ENCODE results near the gene C14orf180. TPM values are rescaled to one million over a fixed set of nuclear protein-coding genes. Genes with fewer than 3 reads are reported as not detected.

C14orf180 gene
- polyA plus RNA-seq, 3 donors = not detected

DNA sequence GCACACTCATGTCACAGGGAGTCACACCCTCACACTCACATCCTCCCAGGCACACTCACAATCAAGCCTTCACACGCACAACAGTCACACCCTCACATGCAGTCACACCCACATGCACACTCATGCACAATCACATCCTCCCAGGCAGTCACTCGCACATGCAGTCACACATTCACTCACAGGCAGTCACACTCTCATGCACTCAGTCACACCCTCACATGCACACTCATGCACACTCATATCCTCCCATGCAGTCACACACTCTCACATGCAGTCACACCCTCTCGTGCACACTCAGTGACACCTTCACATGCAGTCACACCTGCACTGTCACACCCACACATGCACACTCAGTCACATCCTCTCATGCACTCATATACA, 12.7 kb downstream of the C14orf180 start:
- WGBS (ENCODE audit: insufficient coverage) = 83% methylated on average over 3 of the region's 3 CpGs
- H3K27ac ChIP-seq (ENCODE audit: low read depth in 1 of 2, low read length in 2 of 2) = no peak overlapping the region
- TF ChIP-seq, protein P1, sequence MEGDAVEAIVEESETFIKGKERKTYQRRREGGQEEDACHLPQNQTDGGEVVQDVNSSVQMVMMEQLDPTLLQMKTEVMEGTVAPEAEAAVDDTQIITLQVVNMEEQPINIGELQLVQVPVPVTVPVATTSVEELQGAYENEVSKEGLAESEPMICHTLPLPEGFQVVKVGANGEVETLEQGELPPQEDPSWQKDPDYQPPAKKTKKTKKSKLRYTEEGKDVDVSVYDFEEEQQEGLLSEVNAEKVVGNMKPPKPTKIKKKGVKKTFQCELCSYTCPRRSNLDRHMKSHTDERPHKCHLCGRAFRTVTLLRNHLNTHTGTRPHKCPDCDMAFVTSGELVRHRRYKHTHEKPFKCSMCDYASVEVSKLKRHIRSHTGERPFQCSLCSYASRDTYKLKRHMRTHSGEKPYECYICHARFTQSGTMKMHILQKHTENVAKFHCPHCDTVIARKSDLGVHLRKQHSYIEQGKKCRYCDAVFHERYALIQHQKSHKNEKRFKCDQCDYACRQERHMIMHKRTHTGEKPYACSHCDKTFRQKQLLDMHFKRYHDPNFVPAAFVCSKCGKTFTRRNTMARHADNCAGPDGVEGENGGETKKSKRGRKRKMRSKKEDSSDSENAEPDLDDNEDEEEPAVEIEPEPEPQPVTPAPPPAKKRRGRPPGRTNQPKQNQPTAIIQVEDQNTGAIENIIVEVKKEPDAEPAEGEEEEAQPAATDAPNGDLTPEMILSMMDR (IDR thresholded peaks at IDR 0.05) = no peak

DNA sequence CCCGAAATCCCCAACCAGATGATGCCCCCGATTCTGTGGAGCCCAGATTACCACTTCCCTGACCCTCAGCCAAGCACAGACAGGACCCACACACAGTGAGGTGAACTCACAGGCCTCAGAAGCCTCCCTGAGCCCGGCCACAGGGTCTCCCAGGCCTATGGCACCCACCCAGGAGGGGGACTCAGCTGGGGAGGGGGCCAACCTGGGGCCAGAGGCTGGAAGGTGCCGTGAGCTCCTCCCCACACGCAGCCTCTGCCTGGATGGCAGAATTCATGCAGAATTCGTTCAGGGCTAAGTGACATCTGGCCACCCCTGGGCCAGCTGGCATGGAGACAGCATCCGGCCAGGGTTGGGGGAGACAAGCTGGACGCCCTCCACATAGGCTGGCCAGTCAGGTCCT, 13.2 kb downstream of the C14orf180 start:
- WGBS (ENCODE audit: insufficient coverage) = 80% methylated on average over 8 of the region's 8 CpGs
- DNase-seq = no peak
- H3K4me3 ChIP-seq (replicated peaks in 1 of 3; ENCODE audit: low read depth in 2 of 3, low read length in 3 of 3) = no peak overlapping the region
- no peak overlapping the region for H3K9ac ChIP-seq (ENCODE audit: insufficient read depth, low read length, poor library complexity, severe bottlenecking)
- no peaks in the 10 kb centered on the region for H3K27me3 ChIP-seq (ENCODE audit: control insufficient read depth in 2 of 2, insufficient read depth in 2 of 2, low read length in 2 of 2)
- H3K4me1 ChIP-seq (ENCODE audit: control insufficient read depth in 1 of 2, insufficient read depth in 2 of 2, low read length in 2 of 2) = no peaks in the 10 kb centered on the region
- TF ChIP-seq, protein P1 (IDR thresholded peaks at IDR 0.05) = no peak
- no peaks in the 10 kb centered on the region for H4K20me1 ChIP-seq (ENCODE audit: insufficient read depth, low read length)
- no peak overlapping the region for H3K4me2 ChIP-seq (replicated peaks; ENCODE audit: extremely low read depth, low read length, poor library complexity, severe bottlenecking)
- H3K36me3 ChIP-seq (replicated peaks in 1 of 2; ENCODE audit: control insufficient read depth in 1 of 2, insufficient read depth in 2 of 2, low read length in 2 of 2) = no peaks in the 10 kb centered on the region
- Mint-ChIP-seq H3K4me1 (no peaks in the 10 kb centered on the region), H3K36me3 (no peaks in the 10 kb centered on the region), H3K9me3 (no peaks in the 10 kb centered on the region), H3K27me3 (ENCODE audit: low read depth in 3 of 3) (peaks cover 2 to 5% (median 3%) of the 10 kb centered on the region in 3 donors), H3K27ac (no peak overlapping the region), H3K4me3 (no peak overlapping the region)
- no peak overlapping the region for H2AFZ ChIP-seq (ENCODE audit: insufficient read depth, low read depth, low read length, poor library complexity, severe bottlenecking)
- intact Hi-C loops (cut with micrococcal nuclease) = no loop called here
- H3K79me2 ChIP-seq (ENCODE audit: insufficient read depth, low read length) = no peaks in the 10 kb centered on the region
- H3K9me3 ChIP-seq (replicated peaks in 1 of 2; ENCODE audit: control insufficient read depth in 1 of 2, insufficient read depth in 1 of 2, low read length in 2 of 2) = no peaks in the 10 kb centered on the region
- no peak overlapping the region for H3K27ac ChIP-seq (ENCODE audit: low read depth in 1 of 2, low read length in 2 of 2)

More for the DNA sequence above, 12.7 kb downstream of the C14orf180 start:
- Histone ChIP-seq H3K4me3 (replicated peaks in 1 of 3; ENCODE audit: low read depth in 2 of 3, low read length in 3 of 3) (no peak overlapping the region), H4K20me1 (ENCODE audit: insufficient read depth, low read length) (no peaks in the 10 kb centered on the region), H3K4me2 (replicated peaks; ENCODE audit: extremely low read depth, low read length, poor library complexity, severe bottlenecking) (no peak overlapping the region), H3K9ac (ENCODE audit: insufficient read depth, low read length, poor library complexity, severe bottlenecking) (no peak overlapping the region), H3K79me2 (ENCODE audit: insufficient read depth, low read length) (no peaks in the 10 kb centered on the region), H3K36me3 (replicated peaks in 1 of 2; ENCODE audit: control insufficient read depth in 1 of 2, insufficient read depth in 2 of 2, low read length in 2 of 2) (no peaks in the 10 kb centered on the region), H3K4me1 (ENCODE audit: control insufficient read depth in 1 of 2, insufficient read depth in 2 of 2, low read length in 2 of 2) (no peaks in the 10 kb centered on the region), H3K9me3 (replicated peaks in 1 of 2; ENCODE audit: control insufficient read depth in 1 of 2, insufficient read depth in 1 of 2, low read length in 2 of 2) (no peaks in the 10 kb centered on the region), H3K27me3 (ENCODE audit: control insufficient read depth in 2 of 2, insufficient read depth in 2 of 2, low read length in 2 of 2) (no peaks in the 10 kb centered on the region), H2AFZ (ENCODE audit: insufficient read depth, low read depth, low read length, poor library complexity, severe bottlenecking) (no peak overlapping the region)
- peaks cover 2 to 5% (median 3%) of the 10 kb centered on the region in 3 donors for H3K27me3 Mint-ChIP-seq (ENCODE audit: low read depth in 3 of 3)
- H3K9me3 Mint-ChIP-seq = no peaks in the 10 kb centered on the region
- intact Hi-C loops (cut with micrococcal nuclease) = no loop called here
- no peaks in the 10 kb centered on the region for H3K36me3 Mint-ChIP-seq
- no peak for DNase-seq
- no peaks in the 10 kb centered on the region for H3K4me1 Mint-ChIP-seq
- H3K4me3 Mint-ChIP-seq = no peak overlapping the region
- H3K27ac Mint-ChIP-seq = peak overlapping the region in 1 of 7 donors; percentile 2

All from CD14-positive monocyte (primary cell).